GM23338 (cell line): ENCODE results near the gene HDAC11. TPM values are rescaled to one million over a fixed set of nuclear protein-coding genes. Genes with fewer than 3 reads are reported as not detected.

Experiments used
- CREB1 ChIP-seq: fragments of 250-450 bp; sonication (Bioruptor Pico); IDR thresholded peaks from 2 replicates; pipeline ENCODE4 v1.5.0; 2020; ENCODE audit warnings: low read depth, mild to moderate bottlenecking, moderate library complexity
- EZH2 ChIP-seq: fragments of 200-600 bp; sonication (generic); IDR thresholded peaks from one replicate; pipeline ENCODE4 v1.8.0; 2017; ENCODE audit warnings: antibody characterized with exemption, mild to moderate bottlenecking, low read depth; ENCODE audit not compliant: unreplicated experiment
- POLR2AphosphoS5 ChIP-seq: IDR thresholded peaks from 2 replicates; pipeline ENCODE4 v1.6.1; 2016; ENCODE audit warnings: antibody characterized with exemption, low read depth
- REST ChIP-seq: IDR thresholded peaks from one replicate; pipeline ENCODE4 v1.6.1; 2018; ENCODE audit warnings: antibody characterized with exemption; ENCODE audit not compliant: unreplicated experiment
- STAT1 ChIP-seq: IDR thresholded peaks from one replicate; pipeline ENCODE4 v1.6.1; 2016; ENCODE audit warnings: antibody characterized with exemption; ENCODE audit not compliant: unreplicated experiment
- ZNF114 ChIP-seq: fragments of 250-450 bp; sonication (Bioruptor Pico); IDR thresholded peaks from 2 replicates; pipeline ENCODE4 v1.5.0; 2020; ENCODE audit warnings: mild to moderate bottlenecking, moderate library complexity
- ZNF462 ChIP-seq: fragments of 250-450 bp; sonication (Bioruptor Pico); IDR thresholded peaks from 2 replicates; pipeline ENCODE4 v1.5.0; 2020; ENCODE audit warnings: mild to moderate bottlenecking, moderate library complexity
- polyA plus RNA-seq: library from polyadenylated mRNA; unstranded; fragments of >200 nt; fragmentation: Nextera tagmentation; extraction: Ambion mirVana; gene quantifications from 2 replicates; pipeline ENCODE4 v1.2.1, GENCODE V29; 2016
- total RNA-seq: library from RNA; depleted of rRNA; stranded (reverse); fragments of >200 nt; shearing (Covaris generic); gene quantifications from 2 replicates; pipeline ENCODE4 v1.2.3, GENCODE V29; 2014
- TF ChIP-seq, protein P1 (sequence below): IDR thresholded peaks from 2 replicates; pipeline ENCODE4 v1.6.1; 2016; ENCODE audit warnings: antibody characterized with exemption

HDAC11 gene
- total and polyA plus RNA-seq, 2 experiments from 2014 or later, result 5.4 to 15.8 TPM

DNA sequence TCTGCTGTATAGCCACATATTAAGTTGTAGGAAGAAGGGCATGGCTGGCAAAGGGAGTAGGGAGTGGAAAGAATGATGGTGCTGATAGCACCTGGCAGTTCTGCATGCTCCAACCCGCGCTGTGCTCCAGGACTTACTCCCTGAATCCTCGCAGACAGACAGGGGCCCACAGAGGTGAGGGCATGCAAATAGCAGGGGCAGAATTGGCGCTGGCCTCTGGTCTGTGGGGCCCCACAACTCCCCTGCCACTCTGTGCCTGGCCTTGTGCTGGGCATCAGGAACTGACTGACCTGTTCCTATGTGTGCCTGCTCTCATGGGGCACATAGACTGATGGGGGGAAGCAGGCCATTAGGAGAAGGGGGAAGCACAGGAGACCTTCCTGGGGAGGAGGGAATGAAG is 20.9 kb downstream of the HDAC11 start (continued):
- TF ChIP-seq ZNF462 (CRISPR knock-in tag), result no peak
- no peak for TF ChIP-seq EZH2
- TF ChIP-seq, protein P1, sequence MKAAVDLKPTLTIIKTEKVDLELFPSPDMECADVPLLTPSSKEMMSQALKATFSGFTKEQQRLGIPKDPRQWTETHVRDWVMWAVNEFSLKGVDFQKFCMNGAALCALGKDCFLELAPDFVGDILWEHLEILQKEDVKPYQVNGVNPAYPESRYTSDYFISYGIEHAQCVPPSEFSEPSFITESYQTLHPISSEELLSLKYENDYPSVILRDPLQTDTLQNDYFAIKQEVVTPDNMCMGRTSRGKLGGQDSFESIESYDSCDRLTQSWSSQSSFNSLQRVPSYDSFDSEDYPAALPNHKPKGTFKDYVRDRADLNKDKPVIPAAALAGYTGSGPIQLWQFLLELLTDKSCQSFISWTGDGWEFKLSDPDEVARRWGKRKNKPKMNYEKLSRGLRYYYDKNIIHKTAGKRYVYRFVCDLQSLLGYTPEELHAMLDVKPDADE, result no peak
- TF ChIP-seq STAT1, result no peak
- no peak for TF ChIP-seq CREB1 (CRISPR knock-in tag)
- no peak for TF ChIP-seq REST
- TF ChIP-seq POLR2AphosphoS5, result no peak
- TF ChIP-seq ZNF114, result no peak
